Trophoblast cell (in vitro differentiated cells and primary cell): ENCODE results near the gene TEKT5.
A peak's percentile ranks its signal among the peaks of the same experiment; 100 is the strongest.

Experiments used
- DNase-seq, 2 donors: peaks; one replicate each; pipeline ENCODE4 v3.0.0-alpha.2; 2016
- H2AFZ ChIP-seq: 2 replicates; pipeline ENCODE4 v1.6.1; 2013; ENCODE audit warnings: low read length, moderate library complexity, mild to moderate bottlenecking; ENCODE audit not compliant: insufficient read depth, poor library complexity
- H2AK5ac ChIP-seq: 2 replicates; pipeline ENCODE4 v1.6.1; 2013; ENCODE audit warnings: mild to moderate bottlenecking, low read length
- H2BK120ac ChIP-seq: 2 replicates; pipeline ENCODE4 v1.6.1; 2013; ENCODE audit warnings: low read length, mild to moderate bottlenecking, moderate library complexity; ENCODE audit not compliant: insufficient read depth, poor library complexity
- H2BK12ac ChIP-seq: 2 replicates; pipeline ENCODE4 v1.6.1; 2013; ENCODE audit warnings: mild to moderate bottlenecking, low read length, moderate library complexity
- H2BK5ac ChIP-seq: 2 replicates; pipeline ENCODE4 v1.6.1; 2013; ENCODE audit warnings: low read length, low read depth, moderate library complexity, mild to moderate bottlenecking; ENCODE audit not compliant: poor library complexity
- H3K14ac ChIP-seq: 2 replicates; pipeline ENCODE4 v1.6.1; 2013; ENCODE audit warnings: mild to moderate bottlenecking, low read length
- H3K18ac ChIP-seq: 2 replicates; pipeline ENCODE4 v1.6.1; 2013; ENCODE audit warnings: mild to moderate bottlenecking, low read length
- H3K23ac ChIP-seq: 2 replicates; pipeline ENCODE4 v1.6.1; 2013; ENCODE audit warnings: low read length
- H3K27ac ChIP-seq: 2 replicates; pipeline ENCODE4 v1.5.1; 2013; ENCODE audit warnings: low read depth, mild to moderate bottlenecking, inconsistent platforms, low read length, moderate library complexity
- H3K27me3 ChIP-seq: 2 replicates; pipeline ENCODE4 v1.6.1; 2013; ENCODE audit warnings: inconsistent platforms, mild to moderate bottlenecking, low read length, moderate library complexity; ENCODE audit not compliant: insufficient read depth
- H3K36me3 ChIP-seq, 2 experiments: 1 replicate in 1 of 2; 2 replicates in 1 of 2; pipeline ENCODE4 v1.6.1; 2013; ENCODE audit warnings: low read length in 2 of 2, mild to moderate bottlenecking in 2 of 2, moderate library complexity in 1 of 2; ENCODE audit not compliant: insufficient read depth in 2 of 2, control insufficient read depth in 1 of 2
- H3K4ac ChIP-seq: 2 replicates; pipeline ENCODE4 v1.6.1; 2013; ENCODE audit warnings: low read depth, mild to moderate bottlenecking, low read length, moderate library complexity
- H3K4me1 ChIP-seq, 2 experiments: 1 replicate in 1 of 2; 2 replicates in 1 of 2; pipeline ENCODE4 v1.6.1; 2013; ENCODE audit warnings: low read length in 2 of 2, mild to moderate bottlenecking in 2 of 2, moderate library complexity in 1 of 2; ENCODE audit not compliant: insufficient read depth in 2 of 2, control insufficient read depth in 1 of 2
- H3K4me2 ChIP-seq: 2 replicates; pipeline ENCODE4 v1.6.1; 2013; ENCODE audit warnings: inconsistent platforms, mild to moderate bottlenecking, low read length, moderate library complexity
- H3K4me3 ChIP-seq: 2 replicates; pipeline ENCODE4 v1.5.1; 2013; ENCODE audit warnings: mild to moderate bottlenecking, low read depth, low read length, inconsistent platforms
- H3K79me1 ChIP-seq: one replicate; pipeline ENCODE4 v1.6.1; 2013; ENCODE audit warnings: low read length
- H3K79me2 ChIP-seq: 2 replicates; pipeline ENCODE4 v1.6.1; 2013; ENCODE audit warnings: low read length, mild to moderate bottlenecking; ENCODE audit not compliant: control insufficient read depth, insufficient read depth, poor library complexity
- H3K9ac ChIP-seq: 2 replicates; pipeline ENCODE4 v1.6.1; 2013; ENCODE audit warnings: mild to moderate bottlenecking, low read length
- H3K9me3 ChIP-seq: 2 replicates; pipeline ENCODE4 v1.6.1; 2013; ENCODE audit warnings: low read depth, mild to moderate bottlenecking, control low read depth, inconsistent platforms, low read length; ENCODE audit not compliant: insufficient read depth
- H4K12ac ChIP-seq: 2 replicates; pipeline ENCODE4 v1.6.1; 2013; ENCODE audit warnings: low read depth, mild to moderate bottlenecking, low read length, moderate library complexity
- H4K8ac ChIP-seq: 2 replicates; pipeline ENCODE4 v1.6.1; 2013; ENCODE audit warnings: low read depth, mild to moderate bottlenecking, low read length, moderate library complexity
- H4K91ac ChIP-seq: one replicate; pipeline ENCODE4 v1.6.1; 2013; ENCODE audit warnings: low read depth, mild to moderate bottlenecking, low read length, moderate library complexity
- WGBS: extraction: QIAGEN DNeasy Blood & Tissue Kit; methylation state at CpG from one replicate; pipeline ENCODE4 v1.1.7; 2013; ENCODE audit warnings: missing lambda C conversion rate; ENCODE audit not compliant: insufficient read length, insufficient coverage; ENCODE audit errors: extremely low coverage; 5-methylcytosine and 5-hydroxymethylcytosine counted together

TEKT5 gene

DNA sequence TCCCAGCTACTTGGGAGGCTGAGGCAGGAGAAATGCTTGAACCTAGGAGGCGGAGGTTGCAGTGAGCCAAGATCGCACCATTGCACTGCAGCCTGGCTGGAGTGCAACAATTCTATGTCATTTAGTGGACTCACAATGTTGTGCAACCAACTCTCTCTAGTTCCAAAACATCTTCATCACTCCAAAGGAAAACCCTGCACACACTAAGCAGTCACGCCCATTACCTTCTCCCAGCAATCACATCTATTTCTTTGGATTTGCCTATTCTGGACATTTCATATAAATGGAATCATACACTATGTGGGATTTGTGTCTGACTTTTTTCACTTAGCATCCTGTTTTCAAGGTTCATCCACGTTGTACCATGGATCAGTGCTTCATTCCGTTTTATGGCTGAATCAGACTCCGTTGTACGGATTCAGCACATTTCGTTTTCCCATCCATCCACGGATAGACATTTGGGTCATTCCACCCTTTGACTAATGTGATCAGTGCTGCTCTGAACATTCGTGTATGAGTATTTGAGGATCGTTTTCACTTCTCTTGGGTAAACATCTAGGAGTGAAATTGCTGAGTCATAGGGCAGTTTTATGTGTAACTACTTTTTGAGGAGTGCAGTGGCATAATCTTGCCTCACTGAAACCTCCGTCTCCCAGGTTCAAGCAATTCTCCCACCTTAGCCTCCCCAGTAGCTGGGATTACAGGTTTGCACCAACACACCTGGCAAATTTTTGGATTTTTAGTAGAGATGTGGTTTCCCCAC lies 69.0 kb downstream of the TEKT5 start:
- no peak overlapping the region for H2AFZ ChIP-seq
- no peak overlapping the region for H3K18ac ChIP-seq
- no peak overlapping the region for H2AK5ac ChIP-seq
- H3K27ac ChIP-seq: no peak overlapping the region
- no peak overlapping the region for H3K23ac ChIP-seq
- no peak overlapping the region for H4K91ac ChIP-seq
- WGBS: no CpG with 5 or more reads among the region's 12 CpGs
- H3K9me3 ChIP-seq: no peaks in the 10 kb centered on the region
- no peak for DNase-seq
- H3K4me1 ChIP-seq: peaks cover 7 to 10% of the 10 kb centered on the region in 2 experiments
- no peak overlapping the region for H3K14ac ChIP-seq
- no peaks in the 10 kb centered on the region for H3K36me3 ChIP-seq
- H2BK120ac ChIP-seq: no peak overlapping the region
- H3K4ac ChIP-seq: no peak overlapping the region
- no peaks in the 10 kb centered on the region for H3K79me2 ChIP-seq
- no peak overlapping the region for H2BK5ac ChIP-seq
- H3K9ac ChIP-seq: no peak overlapping the region
- H4K8ac ChIP-seq: no peak overlapping the region
- H3K79me1 ChIP-seq: peaks cover 3% of the 10 kb centered on the region
- no peaks in the 10 kb centered on the region for H3K27me3 ChIP-seq
- H2BK12ac ChIP-seq: no peak overlapping the region
- H3K4me3 ChIP-seq: no peak overlapping the region
- no peak overlapping the region for H3K4me2 ChIP-seq
- no peak overlapping the region for H4K12ac ChIP-seq

DNA sequence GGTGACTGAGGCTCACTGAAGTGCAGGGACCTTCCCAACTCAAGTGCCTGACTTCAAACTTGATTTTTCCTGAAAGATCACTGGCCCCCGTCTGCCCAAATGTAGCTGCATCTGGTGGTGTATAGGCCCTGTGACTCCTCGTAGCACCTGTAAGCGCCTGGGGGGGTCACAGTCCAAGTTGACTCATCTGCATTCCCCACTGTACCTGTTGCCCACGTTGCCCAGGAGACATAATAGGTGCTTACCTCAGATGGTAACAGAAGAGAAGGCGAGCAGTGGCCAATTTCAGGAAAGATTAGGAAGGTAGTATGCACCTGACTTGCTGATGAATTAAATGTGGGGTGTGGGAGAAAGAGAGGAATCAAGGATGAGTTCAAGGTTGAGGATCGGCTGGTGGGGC lies 70.2 kb downstream of the TEKT5 start:
- Histone ChIP-seq H2AFZ (no peak overlapping the region), H3K23ac (no peak overlapping the region), H3K4me3 (no peak overlapping the region), H3K36me3 (no peaks in the 10 kb centered on the region), H3K9me3 (no peaks in the 10 kb centered on the region), H3K14ac (no peak overlapping the region), H2BK5ac (no peak overlapping the region), H4K8ac (no peak overlapping the region), H3K18ac (no peak overlapping the region), H3K79me2 (no peaks in the 10 kb centered on the region), H3K4me1 (peaks cover 7 to 10% of the 10 kb centered on the region in 2 experiments), H3K4me2 (no peak overlapping the region), H3K4ac (no peak overlapping the region), H2BK12ac (no peak overlapping the region), H4K12ac (no peak overlapping the region), H2BK120ac (no peak overlapping the region), H4K91ac (no peak overlapping the region), H2AK5ac (no peak overlapping the region), H3K9ac (no peak overlapping the region), H3K79me1 (peaks cover 3% of the 10 kb centered on the region), H3K27me3 (no peaks in the 10 kb centered on the region), H3K27ac (no peak overlapping the region)
- peak; percentile 55 to 82 for DNase-seq
- no CpG with 5 or more reads among the region's 6 CpGs for WGBS

DNA sequence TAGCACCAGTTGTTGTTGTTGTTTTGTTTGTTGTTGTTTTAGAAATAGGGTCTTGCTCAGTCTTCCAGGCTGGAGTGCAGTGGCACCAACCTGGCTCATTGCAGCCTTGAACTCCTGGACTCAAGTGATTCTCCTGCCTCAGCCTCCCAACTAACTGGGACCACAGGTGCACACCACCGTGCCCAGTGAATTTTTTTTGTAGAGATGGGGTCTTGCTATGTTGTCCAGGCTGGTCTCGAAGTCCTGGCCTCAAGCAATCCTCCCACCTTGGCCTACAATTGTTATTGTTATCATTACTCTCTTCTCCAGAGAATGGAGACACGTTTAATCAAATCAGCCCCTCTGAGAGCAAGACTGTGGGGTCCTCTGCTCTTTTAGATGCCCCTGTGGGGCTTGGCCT lies 71.7 kb downstream of the TEKT5 start:
- Histone ChIP-seq H3K23ac (no peak overlapping the region), H2BK12ac (no peak overlapping the region)

DNA sequence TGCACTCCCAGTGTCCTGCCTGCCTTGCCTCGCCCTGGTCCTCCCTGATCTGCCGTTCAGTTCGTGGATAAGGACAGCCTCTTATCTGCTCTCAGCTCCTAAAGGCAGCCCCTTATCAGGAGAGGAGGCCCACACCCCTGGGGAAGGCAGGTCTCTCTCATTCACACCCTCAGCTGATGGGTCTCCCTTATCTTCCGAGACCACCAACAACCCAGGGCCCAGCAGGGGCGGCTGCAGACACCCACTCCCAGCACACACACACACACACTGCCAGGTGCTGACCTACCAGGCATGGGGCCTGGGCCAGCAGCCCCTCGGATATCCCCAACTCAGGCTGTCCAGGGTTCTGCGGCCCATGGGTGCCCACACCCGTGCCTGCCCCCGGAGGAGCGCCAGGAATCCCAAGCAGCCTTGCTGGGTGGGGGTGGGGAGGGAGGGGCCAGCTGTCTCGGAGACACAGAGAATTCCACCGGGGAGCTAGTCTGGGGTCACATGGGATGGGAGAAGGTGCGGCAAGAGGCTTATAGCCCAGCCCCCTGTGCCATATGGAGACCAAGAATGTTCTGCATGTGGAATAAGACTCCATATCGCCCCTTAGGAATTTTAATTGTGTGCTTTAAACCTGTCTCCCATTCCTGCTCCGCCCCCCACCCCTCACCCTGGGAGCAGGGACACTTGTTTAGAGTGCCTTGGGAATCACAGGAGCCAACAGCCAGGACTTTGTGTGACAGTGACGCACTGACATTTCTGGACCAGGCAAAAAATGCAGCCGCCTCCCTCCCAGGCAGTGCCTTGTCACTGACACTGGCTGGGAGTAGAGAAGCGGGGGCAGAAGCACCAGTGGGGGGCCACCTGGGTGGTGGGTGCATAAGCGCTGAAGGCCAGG lies 72.5 kb downstream of the TEKT5 start:
- H3K27me3 ChIP-seq: no peaks in the 10 kb centered on the region
- H3K4me3 ChIP-seq: no peak overlapping the region

More for the DNA sequence above, 71.7 kb downstream of the TEKT5 start:
- H3K27ac ChIP-seq: no peak overlapping the region
- no peak overlapping the region for H2BK5ac ChIP-seq
- H4K8ac ChIP-seq: no peak overlapping the region
- no peaks in the 10 kb centered on the region for H3K9me3 ChIP-seq
- H2BK120ac ChIP-seq: no peak overlapping the region
- H3K36me3 ChIP-seq: no peaks in the 10 kb centered on the region
- no peak overlapping the region for H3K14ac ChIP-seq
- no peak overlapping the region for H4K12ac ChIP-seq
- no peak overlapping the region for H3K4me3 ChIP-seq
- no peak overlapping the region for H3K9ac ChIP-seq
- no peak overlapping the region for H3K4ac ChIP-seq
- no peak overlapping the region for H2AFZ ChIP-seq
- peaks cover 3% of the 10 kb centered on the region for H3K79me1 ChIP-seq
- H4K91ac ChIP-seq: peak overlapping the region; percentile 31
- H3K18ac ChIP-seq: no peak overlapping the region
- no peak overlapping the region for H2AK5ac ChIP-seq
- no peak for DNase-seq
- no peaks in the 10 kb centered on the region for H3K79me2 ChIP-seq
- peaks cover 7 to 18% of the 10 kb centered on the region in 2 experiments for H3K4me1 ChIP-seq
- H3K4me2 ChIP-seq: no peak overlapping the region
- no CpG with 5 or more reads among the region's 3 CpGs for WGBS
- H3K27me3 ChIP-seq: no peaks in the 10 kb centered on the region

More for the DNA sequence above, 72.5 kb downstream of the TEKT5 start:
- peak; percentile 24 to 32 for DNase-seq
- Histone ChIP-seq H4K12ac (no peak overlapping the region), H3K36me3 (no peaks in the 10 kb centered on the region), H2AK5ac (peak overlapping the region; percentile 64), H2BK5ac (peak overlapping the region; percentile 11), H3K9me3 (no peaks in the 10 kb centered on the region), H4K8ac (peak overlapping the region; percentile 25), H2BK120ac (no peak overlapping the region), H3K23ac (no peak overlapping the region), H3K79me1 (peaks cover 3% of the 10 kb centered on the region), H3K79me2 (no peaks in the 10 kb centered on the region), H2AFZ (no peak overlapping the region), H3K9ac (no peak overlapping the region), H3K14ac (peak overlapping the region; percentile 38), H3K18ac (peak overlapping the region; percentile 7), H3K4ac (no peak overlapping the region), H3K27ac (peak overlapping the region; percentile 33), H3K4me1 (peaks cover 11 to 24% of the 10 kb centered on the region in 2 experiments), H4K91ac (peak overlapping the region; percentile 32), H3K4me2 (peak overlapping the region; percentile 20), H2BK12ac (peak overlapping the region; percentile 23)
- no CpG with 5 or more reads among the region's 19 CpGs for WGBS
